ENCODE measurements around the gene CYTH2.
A peak's percentile ranks its signal among the peaks of the same experiment; 100 is the strongest.

Gene CYTH2

GRCh38 chr19:48454150-48454730, 14.9 kb upstream of the CYTH2 start:
- no peak for DNase-seq

GRCh38 chr19:48455171-48455907, 13.8 kb upstream of the CYTH2 start, which contains the start of gene KCNJ14:
KCNJ14 (plus strand) TSS chr19:48455574; CDS start chr19:48461725, 6,151 bp downstream.
- no peak for DNase-seq

- DNase-seq = no peak
These were observed 13.1 kb upstream of the CYTH2 start for GRCh38 chr19:48455908-48456562.

- DNase-seq = no peak
These were observed 12.3 kb upstream of the CYTH2 start for GRCh38 chr19:48456864-48457263.

- no peak for DNase-seq
These were observed 11.2 kb upstream of the CYTH2 start for GRCh38 chr19:48458016-48458415.

- DNase-seq = no peak
These were observed 7.6 kb upstream of the CYTH2 start for GRCh38 chr19:48461651-48461981.

- no peak for DNase-seq
These were observed 7.0 kb upstream of the CYTH2 start for GRCh38 chr19:48461982-48462655.

GRCh38 chr19:48465215-48465614, 4.0 kb upstream of the CYTH2 start:
- no peak for DNase-seq

GRCh38 chr19:48466561-48467325, 2.4 kb upstream of the CYTH2 start:
- DNase-seq = no peak

GRCh38 chr19:48468772-48469288, 339 bp upstream of the CYTH2 start:
- peak; percentile 98 for DNase-seq

- no peak for DNase-seq
These were observed 938 bp downstream of the CYTH2 start for GRCh38 chr19:48469934-48470680.

GRCh38 chr19:48470856-48471255, 1.7 kb downstream of the CYTH2 start:
- no peak for DNase-seq

GRCh38 chr19:48471836-48472235, 2.7 kb downstream of the CYTH2 start:
- no peak for DNase-seq

GRCh38 chr19:48473161-48473966, 4.2 kb downstream of the CYTH2 start:
- DNase-seq = no peak

GRCh38 chr19:48474084-48474592, 5.0 kb downstream of the CYTH2 start:
- no peak for DNase-seq

GRCh38 chr19:48475369-48476068, 6.3 kb downstream of the CYTH2 start:
- no peak for DNase-seq

GRCh38 chr19:48476176-48476575, 7.0 kb downstream of the CYTH2 start:
- DNase-seq = no peak

GRCh38 chr19:48477067-48477685, 8.0 kb downstream of the CYTH2 start:
- no peak for DNase-seq

GRCh38 chr19:48477698-48478338, 8.6 kb downstream of the CYTH2 start:
- DNase-seq = no peak

All from NCI-H510A (cell line).